NCI-H524 treated with DMSO at 0.1 percent for 48 hours (cell line): Measurements from ENCODE around the gene OR7D2.

Experiments
- DNase-seq: peaks from one replicate; lab custom pipeline; 2025; lab: John Stamatoyannopoulos, UW

The OR7D2 gene

DNA sequence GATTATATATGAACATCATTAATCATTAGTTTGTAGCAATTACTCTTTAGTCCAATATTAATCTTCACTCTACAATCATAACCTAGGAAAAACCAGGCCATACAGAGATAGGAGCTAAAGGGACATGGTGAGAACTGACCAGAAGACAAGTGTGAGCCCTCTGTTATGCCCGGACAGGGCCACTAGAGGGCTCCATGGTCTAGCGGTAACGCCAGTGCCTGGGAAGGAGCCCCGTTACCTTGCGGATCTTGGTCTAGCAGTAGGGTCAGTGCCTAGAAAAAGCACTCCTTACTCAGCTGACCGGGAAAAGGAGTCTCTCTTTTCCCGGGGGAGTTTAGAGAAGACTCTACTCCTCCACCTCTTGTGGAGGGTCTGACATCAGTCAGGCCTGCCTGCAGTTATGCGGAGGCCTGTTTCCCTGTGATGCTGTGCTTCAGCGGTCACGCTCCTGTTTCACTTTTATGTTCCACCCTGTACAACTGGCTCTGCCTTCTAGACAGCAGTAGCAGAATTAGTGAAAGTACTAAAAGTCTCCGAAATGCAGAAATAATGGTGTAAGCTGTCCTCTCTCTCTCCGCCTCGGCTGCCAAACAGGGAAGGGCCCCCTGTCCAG lies 26.8 kb downstream of the OR7D2 start:
- peak; percentile 28 for DNase-seq

DNA sequence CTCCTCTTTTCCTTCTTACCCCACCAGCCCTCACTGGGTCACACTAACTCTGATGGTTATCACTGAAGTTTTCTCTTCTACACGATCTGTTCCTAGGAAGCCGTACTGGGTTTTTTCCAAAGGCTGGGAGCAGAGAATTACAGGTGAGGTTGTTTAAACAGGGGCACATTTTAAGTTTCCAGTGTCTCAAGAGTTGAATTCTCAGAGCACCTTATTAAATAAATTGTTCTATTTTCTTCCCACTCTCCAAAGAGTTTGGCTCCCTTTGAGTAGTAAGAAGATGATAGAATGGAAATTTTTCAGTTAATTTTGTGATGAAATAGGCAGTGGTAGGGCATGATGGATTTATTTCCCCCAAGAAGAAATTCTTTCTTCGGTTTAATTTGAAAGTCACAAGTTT lies 40.7 kb downstream of the OR7D2 start, which contains the start of gene OR7D4:
TSS of gene OR7D4 (minus strand) at position 101 of the 400 bp plus-strand sequence. CDS start 4,752 bp downstream, outside the sequence.
- DNase-seq = no peak
